HG02610 (cell line): ENCODE data around the gene MBNL3.
A peak's percentile ranks its signal among the peaks of the same experiment; 100 is the strongest.
"Not testable (repeated sequence)": the region's sequence is repeated elsewhere in the genome, so short reads cannot be mapped to it uniquely, and the experiment has no call there.

Source experiments
- ATAC-seq: cut with Tn5 transposase; IDR thresholded peaks from one replicate; pipeline ENCODE4 v1.9.1; 2021; ENCODE audit warnings: mild to moderate bottlenecking, moderate library complexity; ENCODE audit not compliant: unreplicated experiment

MBNL3 gene

GRCh38 chrX:132480581-132481203 lies 8.1 kb downstream of the MBNL3 start:
- peak; percentile 79 for ATAC-seq

GRCh38 chrX:132474544-132475248 lies 14.1 kb downstream of the MBNL3 start:
- no peak for ATAC-seq

GRCh38 chrX:132472397-132472796 lies 16.4 kb downstream of the MBNL3 start:
- no peak for ATAC-seq

- ATAC-seq, result no peak
Observed at GRCh38 chrX:132470831-132471230, 18.0 kb downstream of the MBNL3 start.

- ATAC-seq, result no peak
Observed at GRCh38 chrX:132470179-132470578, 18.7 kb downstream of the MBNL3 start.

- ATAC-seq, result no peak
Observed at GRCh38 chrX:132468454-132468853, 20.4 kb downstream of the MBNL3 start.

- ATAC-seq, result no peak
Observed at GRCh38 chrX:132467989-132468388, 20.8 kb downstream of the MBNL3 start.

GRCh38 chrX:132467026-132467425 lies 21.8 kb downstream of the MBNL3 start:
- ATAC-seq, result no peak

GRCh38 chrX:132463411-132463810 lies 25.4 kb downstream of the MBNL3 start:
- no peak for ATAC-seq

- no peak for ATAC-seq
Observed at GRCh38 chrX:132461886-132462285, 27.0 kb downstream of the MBNL3 start.

- no peak for ATAC-seq
Observed at GRCh38 chrX:132452911-132453550, 35.8 kb downstream of the MBNL3 start.

- ATAC-seq, result not testable (repeated sequence)
Observed at GRCh38 chrX:132445909-132446308, 42.9 kb downstream of the MBNL3 start.

GRCh38 chrX:132444936-132445335 lies 43.9 kb downstream of the MBNL3 start:
- ATAC-seq, result no peak

GRCh38 chrX:132443196-132444135 lies 45.4 kb downstream of the MBNL3 start:
- no peak for ATAC-seq

GRCh38 chrX:132442691-132443090 lies 46.1 kb downstream of the MBNL3 start:
- ATAC-seq, result no peak

GRCh38 chrX:132435222-132435621 lies 53.6 kb downstream of the MBNL3 start:
- ATAC-seq, result no peak

- no peak for ATAC-seq
Observed at GRCh38 chrX:132433551-132433950, 55.3 kb downstream of the MBNL3 start.

- no peak for ATAC-seq
Observed at GRCh38 chrX:132433001-132433400, 55.8 kb downstream of the MBNL3 start.

GRCh38 chrX:132428896-132429295 lies 59.9 kb downstream of the MBNL3 start:
- ATAC-seq, result no peak

- peak; percentile 77 for ATAC-seq
Observed at GRCh38 chrX:132426695-132427281, 62.0 kb downstream of the MBNL3 start.
